PC-3 (cell line): ENCODE results near the gene ZNF138. TPM values are rescaled to one million over a fixed set of nuclear protein-coding genes. Genes with fewer than 3 reads are reported as not detected.

Experiments used
- ATAC-seq: fragments of 200-7000 bp; cut with Tn5 transposase; 2 replicates; pipeline ENCODE4 v1.9.1; 2020; ENCODE audit warnings: mild to moderate bottlenecking, moderate library complexity
- BruUV-seq: library from RNA; stranded (reverse); fragments of 400-500 nt; replicated peaks from 2 replicates; lab custom pipeline; 2021; lab: Mats Ljungman, UMichigan
- CTCF ChIA-PET: fragments of 300-600 bp; sonication (Branson Sonifier 250); formaldehyde crosslinking; loops from one replicate; lab custom pipeline; 2022; ENCODE audit warnings: antibody characterized with exemption; lab: Charles Lee
- POLR2A ChIA-PET: fragments of 300-600 bp; sonication (Branson Sonifier 250); formaldehyde crosslinking; loops from one replicate; lab custom pipeline; 2022; ENCODE audit warnings: antibody characterized with exemption; ENCODE audit not compliant: unreplicated experiment; lab: Charles Lee
- DNase-seq: peaks from one replicate; pipeline ENCODE4 v3.0.0-alpha.2; 2015
- H2AFZ ChIP-seq: fragments of 300-600 bp; sonication (generic); 2 replicates; pipeline ENCODE4 v1.6.0; 2016; ENCODE audit warnings: antibody characterized with exemption, low read length
- H3F3A ChIP-seq: fragments of 300-600 bp; sonication (generic); one replicate; pipeline ENCODE4 v1.6.0; 2017; ENCODE audit warnings: antibody characterized with exemption, low read length, control low read depth, mild to moderate bottlenecking; ENCODE audit not compliant: unreplicated experiment
- H3K27ac ChIP-seq: fragments of 300-600 bp; sonication (generic); 2 replicates; pipeline ENCODE4 v1.5.1; 2016; ENCODE audit warnings: mild to moderate bottlenecking, low read length
- H3K27me3 ChIP-seq: fragments of 300-600 bp; sonication (generic); 2 replicates; pipeline ENCODE4 v1.6.1; 2016; ENCODE audit warnings: low read length, mixed read lengths
- H3K36me3 ChIP-seq: fragments of 300-600 bp; sonication (generic); 2 replicates; pipeline ENCODE4 v1.6.1; 2016; ENCODE audit warnings: low read depth, mixed run types, low read length, mixed read lengths
- H3K4me1 ChIP-seq: fragments of 300-600 bp; sonication (generic); 2 replicates; pipeline ENCODE4 v1.5.1; 2016; ENCODE audit warnings: low read length; ENCODE audit not compliant: insufficient read depth
- H3K4me2 ChIP-seq: fragments of 300-600 bp; sonication (generic); 2 replicates; pipeline ENCODE4 v1.6.0; 2016; ENCODE audit warnings: low read length
- H3K4me3 ChIP-seq: fragments of 300-600 bp; sonication (generic); 2 replicates; pipeline ENCODE4 v1.5.1; 2016; ENCODE audit warnings: mild to moderate bottlenecking, low read length, mixed read lengths
- H3K79me2 ChIP-seq: fragments of 300-600 bp; sonication (generic); 2 replicates; pipeline ENCODE4 v1.6.1; 2017; ENCODE audit warnings: low read length, mixed read lengths
- H3K9ac ChIP-seq: fragments of 300-600 bp; sonication (generic); 2 replicates; pipeline ENCODE4 v1.6.0; 2016; ENCODE audit warnings: mild to moderate bottlenecking, low read length
- H3K9me2 ChIP-seq: fragments of 300-600 bp; sonication (generic); replicated peaks from 2 replicates; pipeline ENCODE4 v1.6.1; 2016; ENCODE audit warnings: mixed run types, low read length, mixed read lengths
- H3K9me3 ChIP-seq: fragments of 300-600 bp; sonication (generic); 2 replicates; pipeline ENCODE4 v1.6.1; 2016; ENCODE audit warnings: low read length, mixed read lengths
- H4K20me1 ChIP-seq: fragments of 300-600 bp; sonication (generic); 2 replicates; pipeline ENCODE4 v1.6.1; 2016; ENCODE audit warnings: low read length, mixed read lengths
- CTCF ChIP-seq: fragments of 300-600 bp; sonication (generic); conservative IDR thresholded peaks from 2 replicates; pipeline ENCODE4 v1.5.1; 2017; ENCODE audit warnings: antibody characterized with exemption, low read depth, mild to moderate bottlenecking, low read length
- EZH2 ChIP-seq: fragments of 300-600 bp; sonication (generic); IDR thresholded peaks from one replicate; pipeline ENCODE4 v1.6.1; 2017; ENCODE audit warnings: antibody characterized with exemption, mild to moderate bottlenecking, low read length; ENCODE audit not compliant: unreplicated experiment
- EZH2phosphoT487 ChIP-seq: fragments of 300-600 bp; sonication (generic); IDR thresholded peaks from 2 replicates; pipeline ENCODE4 v1.6.1; 2018; ENCODE audit warnings: mild to moderate bottlenecking, antibody characterized with exemption, low read length, borderline replicate concordance
- intact Hi-C: fragments of 100-400 bp; cut with micrococcal nuclease; formaldehyde crosslinking; loops from 2 replicates; pipeline ENCODE4 v1.9.0; 2023
- total RNA-seq: library from RNA; depleted of rRNA; stranded (reverse); fragments of >200 nt; gene quantifications from 2 replicates; pipeline ENCODE4 v1.2.3, GENCODE V29; 2014

The ZNF138 gene
- total RNA-seq, 1 experiment from 2014 or later, result 10.9 TPM

GRCh38 chr7:64875658-64876406 lies 81.6 kb downstream of the ZNF138 start:
- H2AFZ ChIP-seq, result no peak overlapping the region
- H3K9me3 ChIP-seq, result peaks cover 5% of the 10 kb centered on the region; the same call in 1 of the 2 replicates
- no peaks in the 10 kb centered on the region for H3K9me2 ChIP-seq
- ATAC-seq, result no peak
- no peak overlapping the region for H3K4me3 ChIP-seq
- H3K36me3 ChIP-seq, result no peaks in the 10 kb centered on the region
- intact Hi-C loops, result no loop called here
- no peak for DNase-seq
- no peak overlapping the region for H3K27ac ChIP-seq
- BruUV-seq, result no TSS peak
- no peaks in the 10 kb centered on the region for H4K20me1 ChIP-seq
- H3K4me1 ChIP-seq, result no peaks in the 10 kb centered on the region
- no peaks in the 10 kb centered on the region for H3K79me2 ChIP-seq
- no peak for TF ChIP-seq EZH2phosphoT487
- no peak for TF ChIP-seq CTCF
- no peak for TF ChIP-seq EZH2
- no peak overlapping the region for H3K9ac ChIP-seq
- no peaks in the 10 kb centered on the region for H3K27me3 ChIP-seq
- ChIA-PET POLR2A (no interaction called here), CTCF (no interaction called here)
- no peak overlapping the region for H3K4me2 ChIP-seq
- H3F3A ChIP-seq, result no peaks in the 10 kb centered on the region

- H3K9me3 ChIP-seq, result peaks cover 5% of the 10 kb centered on the region; the same call in 1 of the 2 replicates
- no peak overlapping the region for H3K27ac ChIP-seq
- H3F3A ChIP-seq, result no peaks in the 10 kb centered on the region
- H4K20me1 ChIP-seq, result no peaks in the 10 kb centered on the region
- H3K9me2 ChIP-seq, result no peaks in the 10 kb centered on the region
- BruUV-seq, result no TSS peak
- ChIA-PET CTCF (no interaction called here), POLR2A (no interaction called here)
- H2AFZ ChIP-seq, result no peak overlapping the region
- H3K9ac ChIP-seq, result no peak overlapping the region
- DNase-seq (no peak), ATAC-seq (no peak)
- H3K4me2 ChIP-seq, result no peak overlapping the region
- no peaks in the 10 kb centered on the region for H3K4me1 ChIP-seq
- no peaks in the 10 kb centered on the region for H3K36me3 ChIP-seq
- TF ChIP-seq EZH2phosphoT487 (no peak), CTCF (no peak), EZH2 (no peak)
- H3K4me3 ChIP-seq, result no peak overlapping the region
- intact Hi-C loops, result no loop called here
- H3K79me2 ChIP-seq, result no peaks in the 10 kb centered on the region
- no peaks in the 10 kb centered on the region for H3K27me3 ChIP-seq
Measured at GRCh38 chr7:64876792-64877713, 82.8 kb downstream of the ZNF138 start.
